Measurements from ENCODE around the gene SORCS2. TPM values are rescaled to one million over a fixed set of nuclear protein-coding genes. Genes with fewer than 3 reads are reported as not detected.

SORCS2 gene
- polyA plus RNA-seq, 3 donors: 0.46 to 0.55 TPM; not detected in 1

GRCh38 chr4:7400671-7401298, 208.4 kb downstream of the SORCS2 start:
- Mint-ChIP-seq H3K4me1 (no peaks in the 10 kb centered on the region), H3K9me3 (peaks cover 0 to 2% (median 0%) of the 10 kb centered on the region in 7 donors), H3K27me3 (ENCODE audit: low read depth in 3 of 3) (peaks cover 8 to 27% (median 23%) of the 10 kb centered on the region in 3 donors), H3K27ac (no peak overlapping the region), H3K36me3 (no peaks in the 10 kb centered on the region), H3K4me3 (no peak overlapping the region)
- intact Hi-C loops (cut with micrococcal nuclease): no loop called here
- Histone ChIP-seq H3K27ac (ENCODE audit: low read depth in 1 of 2, low read length in 2 of 2) (no peak overlapping the region), H3K27me3 (ENCODE audit: control insufficient read depth in 2 of 2, insufficient read depth in 2 of 2, low read length in 2 of 2) (peaks cover 0 to 6% of the 10 kb centered on the region in 2 donors), H3K9ac (ENCODE audit: insufficient read depth, low read length, poor library complexity, severe bottlenecking) (no peak overlapping the region), H3K79me2 (ENCODE audit: insufficient read depth, low read length) (no peaks in the 10 kb centered on the region), H4K20me1 (ENCODE audit: insufficient read depth, low read length) (no peaks in the 10 kb centered on the region), H3K4me3 (replicated peaks in 1 of 3; ENCODE audit: low read depth in 2 of 3, low read length in 3 of 3) (no peak overlapping the region), H2AFZ (ENCODE audit: insufficient read depth, low read depth, low read length, poor library complexity, severe bottlenecking) (no peak overlapping the region), H3K4me2 (replicated peaks; ENCODE audit: extremely low read depth, low read length, poor library complexity, severe bottlenecking) (no peak overlapping the region), H3K36me3 (replicated peaks in 1 of 2; ENCODE audit: control insufficient read depth in 1 of 2, insufficient read depth in 2 of 2, low read length in 2 of 2) (no peaks in the 10 kb centered on the region), H3K9me3 (replicated peaks in 1 of 2; ENCODE audit: control insufficient read depth in 1 of 2, insufficient read depth in 1 of 2, low read length in 2 of 2) (no peaks in the 10 kb centered on the region), H3K4me1 (ENCODE audit: control insufficient read depth in 1 of 2, insufficient read depth in 2 of 2, low read length in 2 of 2) (no peaks in the 10 kb centered on the region)
- 87% methylated on average over 2 of the region's 2 CpGs for WGBS (ENCODE audit: insufficient coverage)
- no peak for DNase-seq
- TF ChIP-seq CTCF (IDR thresholded peaks at IDR 0.05): peak; percentile 14

- no peaks in the 10 kb centered on the region for H3K9me3 ChIP-seq (replicated peaks in 1 of 2; ENCODE audit: control insufficient read depth in 1 of 2, insufficient read depth in 1 of 2, low read length in 2 of 2)
- H2AFZ ChIP-seq (ENCODE audit: insufficient read depth, low read depth, low read length, poor library complexity, severe bottlenecking): no peak overlapping the region
- H3K9ac ChIP-seq (ENCODE audit: insufficient read depth, low read length, poor library complexity, severe bottlenecking): no peak overlapping the region
- H3K4me2 ChIP-seq (replicated peaks; ENCODE audit: extremely low read depth, low read length, poor library complexity, severe bottlenecking): no peak overlapping the region
- DNase-seq: no peak
- H3K36me3 ChIP-seq (replicated peaks in 1 of 2; ENCODE audit: control insufficient read depth in 1 of 2, insufficient read depth in 2 of 2, low read length in 2 of 2): no peaks in the 10 kb centered on the region
- H3K79me2 ChIP-seq (ENCODE audit: insufficient read depth, low read length): no peaks in the 10 kb centered on the region
- peaks cover 13 to 23% (median 18%) of the 10 kb centered on the region in 3 donors for H3K27me3 Mint-ChIP-seq (ENCODE audit: low read depth in 3 of 3)
- H3K27ac Mint-ChIP-seq: no peak overlapping the region
- H3K4me3 Mint-ChIP-seq: no peak overlapping the region
- peaks cover 0 to 10% (median 3%) of the 10 kb centered on the region in 7 donors for H3K9me3 Mint-ChIP-seq
- no peaks in the 10 kb centered on the region for H3K4me1 ChIP-seq (ENCODE audit: control insufficient read depth in 1 of 2, insufficient read depth in 2 of 2, low read length in 2 of 2)
- H4K20me1 ChIP-seq (ENCODE audit: insufficient read depth, low read length): no peaks in the 10 kb centered on the region
- 57% methylated on average over 1 of the region's 4 CpGs for WGBS (ENCODE audit: insufficient coverage)
- no peaks in the 10 kb centered on the region for H3K4me1 Mint-ChIP-seq
- no peak overlapping the region for H3K4me3 ChIP-seq (replicated peaks in 1 of 3; ENCODE audit: low read depth in 2 of 3, low read length in 3 of 3)
- no peak for TF ChIP-seq CTCF (IDR thresholded peaks at IDR 0.05)
- H3K27me3 ChIP-seq (ENCODE audit: control insufficient read depth in 2 of 2, insufficient read depth in 2 of 2, low read length in 2 of 2): peaks cover 0 to 6% of the 10 kb centered on the region in 2 donors
- H3K36me3 Mint-ChIP-seq: no peaks in the 10 kb centered on the region
- intact Hi-C loops (cut with micrococcal nuclease): no loop called here
- no peak overlapping the region for H3K27ac ChIP-seq (ENCODE audit: low read depth in 1 of 2, low read length in 2 of 2)
Measured at GRCh38 chr4:7402526-7402925, 210.2 kb downstream of the SORCS2 start.

Measured in CD14-positive monocyte (primary cell).